Smooth muscle cell (in vitro differentiated cells): ENCODE data around the gene ZBTB7C. TPM values are rescaled to one million over a fixed set of nuclear protein-coding genes. Genes with fewer than 3 reads are reported as not detected.
A peak's percentile ranks its signal among the peaks of the same experiment; 100 is the strongest.

Experiments
- DNase-seq: peaks from one replicate; lab custom pipeline; 2025; ENCODE audit not compliant: unreplicated experiment; lab: John Stamatoyannopoulos, UW
- H2AFZ ChIP-seq: fragments of 200-600 bp; sonication (generic); 2 replicates; pipeline ENCODE4 v1.6.0; 2016; ENCODE audit warnings: antibody characterized with exemption, low read depth, mild to moderate bottlenecking
- H3F3A ChIP-seq: fragments of 200-600 bp; sonication (generic); 2 replicates; pipeline ENCODE4 v1.6.0; 2017; ENCODE audit warnings: antibody characterized with exemption, low read depth
- H3K27ac ChIP-seq: fragments of 200-600 bp; sonication (generic); 2 replicates; pipeline ENCODE4 v1.5.1; 2016; ENCODE audit warnings: low read depth, mild to moderate bottlenecking
- H3K27me3 ChIP-seq: fragments of 200-600 bp; sonication (generic); 2 replicates; pipeline ENCODE4 v1.6.1; 2016; ENCODE audit warnings: low read depth, mild to moderate bottlenecking
- H3K36me3 ChIP-seq: fragments of 200-600 bp; sonication (generic); 2 replicates; pipeline ENCODE4 v1.5.1; 2016; ENCODE audit warnings: low read depth
- H3K4me1 ChIP-seq: fragments of 200-600 bp; sonication (generic); 2 replicates; pipeline ENCODE4 v1.5.1; 2016; ENCODE audit warnings: low read depth
- H3K4me2 ChIP-seq: fragments of 200-600 bp; sonication (generic); 2 replicates; pipeline ENCODE4 v1.6.0; 2016; ENCODE audit warnings: mild to moderate bottlenecking
- H3K4me3 ChIP-seq: fragments of 200-600 bp; sonication (generic); 2 replicates; pipeline ENCODE4 v1.5.1; 2016; ENCODE audit warnings: mild to moderate bottlenecking
- H3K79me2 ChIP-seq: fragments of 200-600 bp; sonication (generic); 2 replicates; pipeline ENCODE4 v1.6.0; 2016; ENCODE audit warnings: low read depth, mild to moderate bottlenecking
- H3K9ac ChIP-seq: fragments of 200-600 bp; sonication (generic); 2 replicates; pipeline ENCODE4 v1.6.0; 2016; ENCODE audit warnings: low read depth
- H3K9me3 ChIP-seq: fragments of 200-600 bp; sonication (generic); replicated peaks from 2 replicates; pipeline ENCODE4 v1.5.1; 2016; ENCODE audit warnings: low read depth
- H4K20me1 ChIP-seq: fragments of 200-600 bp; sonication (generic); 2 replicates; pipeline ENCODE4 v1.6.0; 2016; ENCODE audit warnings: low read depth
- WGBS: methylation state at CpG from one replicate; pipeline ENCODE4 v1.1.7; 2016; ENCODE audit warnings: low lambda C conversion rate; 5-methylcytosine and 5-hydroxymethylcytosine counted together
- polyA plus RNA-seq: library from polyadenylated mRNA; unstranded; fragments of >200 nt; fragmentation: Nextera tagmentation; extraction: Ambion mirVana; gene quantifications from 2 replicates; pipeline ENCODE4 v1.2.1, GENCODE V29; 2016
- total RNA-seq: library from RNA; depleted of rRNA; stranded (reverse); fragments of >200 nt; gene quantifications from 2 replicates; pipeline ENCODE4 v1.2.3, GENCODE V29; 2014
- TF ChIP-seq, protein P1 (sequence below): fragments of 200-600 bp; sonication (generic); IDR thresholded peaks from 2 replicates; pipeline ENCODE4 v1.5.1; 2017; ENCODE audit warnings: borderline replicate concordance, mild to moderate bottlenecking, antibody characterized with exemption; ENCODE audit not compliant: insufficient read depth, poor library complexity, severe bottlenecking

ZBTB7C gene
- total and polyA plus RNA-seq, 2 experiments from 2014 or later, result 0.48 to 0.63 TPM

DNA sequence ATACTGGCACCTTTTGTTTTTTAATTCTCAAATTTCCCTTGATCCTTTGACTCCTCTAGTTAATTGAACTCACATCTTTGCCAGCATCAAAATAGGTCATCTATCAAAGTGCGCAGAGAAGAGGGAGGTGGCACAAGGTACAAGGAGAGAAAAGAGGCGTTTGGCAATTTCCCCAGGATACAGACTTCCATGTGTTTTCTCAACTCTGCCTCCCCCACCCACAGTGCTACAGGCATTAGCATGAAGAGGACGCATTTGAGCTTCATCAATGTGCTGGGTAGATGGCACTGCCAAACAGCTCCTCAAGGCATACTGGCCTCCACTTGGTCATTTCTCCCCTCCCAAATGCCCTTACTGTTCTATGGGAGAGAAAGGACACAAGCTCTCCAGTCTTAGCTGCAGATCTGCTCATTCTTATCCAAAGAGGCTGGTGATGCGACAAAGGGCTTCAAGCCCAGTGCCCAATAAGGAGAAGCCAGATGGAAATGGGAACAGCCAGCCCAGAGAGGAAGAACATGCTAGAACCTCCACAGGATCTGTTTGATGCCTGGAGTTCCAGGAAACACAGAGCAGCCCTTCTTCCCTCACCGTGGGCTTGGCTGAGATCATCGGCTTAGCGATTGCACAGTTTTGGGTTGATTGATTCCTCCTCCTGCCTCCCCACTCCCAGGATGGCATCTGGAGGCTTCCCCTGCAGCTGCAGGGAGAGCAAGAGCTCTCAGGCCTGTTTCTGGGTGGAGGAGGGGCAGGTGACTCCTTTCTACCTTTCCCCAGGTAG is 334.1 kb downstream of the ZBTB7C start:
- TF ChIP-seq, protein P1, sequence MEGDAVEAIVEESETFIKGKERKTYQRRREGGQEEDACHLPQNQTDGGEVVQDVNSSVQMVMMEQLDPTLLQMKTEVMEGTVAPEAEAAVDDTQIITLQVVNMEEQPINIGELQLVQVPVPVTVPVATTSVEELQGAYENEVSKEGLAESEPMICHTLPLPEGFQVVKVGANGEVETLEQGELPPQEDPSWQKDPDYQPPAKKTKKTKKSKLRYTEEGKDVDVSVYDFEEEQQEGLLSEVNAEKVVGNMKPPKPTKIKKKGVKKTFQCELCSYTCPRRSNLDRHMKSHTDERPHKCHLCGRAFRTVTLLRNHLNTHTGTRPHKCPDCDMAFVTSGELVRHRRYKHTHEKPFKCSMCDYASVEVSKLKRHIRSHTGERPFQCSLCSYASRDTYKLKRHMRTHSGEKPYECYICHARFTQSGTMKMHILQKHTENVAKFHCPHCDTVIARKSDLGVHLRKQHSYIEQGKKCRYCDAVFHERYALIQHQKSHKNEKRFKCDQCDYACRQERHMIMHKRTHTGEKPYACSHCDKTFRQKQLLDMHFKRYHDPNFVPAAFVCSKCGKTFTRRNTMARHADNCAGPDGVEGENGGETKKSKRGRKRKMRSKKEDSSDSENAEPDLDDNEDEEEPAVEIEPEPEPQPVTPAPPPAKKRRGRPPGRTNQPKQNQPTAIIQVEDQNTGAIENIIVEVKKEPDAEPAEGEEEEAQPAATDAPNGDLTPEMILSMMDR, result no peak
- Histone ChIP-seq H3K9ac (no peak overlapping the region), H3K9me3 (no peaks in the 10 kb centered on the region), H3K27ac (no peak overlapping the region), H3K4me3 (no peak overlapping the region), H3K27me3 (no peaks in the 10 kb centered on the region), H3F3A (no peaks in the 10 kb centered on the region), H3K36me3 (no peaks in the 10 kb centered on the region), H2AFZ (no peak overlapping the region), H3K79me2 (no peaks in the 10 kb centered on the region), H3K4me2 (no peak overlapping the region), H4K20me1 (no peaks in the 10 kb centered on the region), H3K4me1 (peaks cover 8% of the 10 kb centered on the region)
- 79% methylated on average over 7 of the region's 7 CpGs for WGBS
- DNase-seq, result no peak

- DNase-seq, result no peak
- WGBS, result 60% methylated on average over 15 of the region's 15 CpGs
These were observed 335.8 kb downstream of the ZBTB7C start for GRCh38 chr18:48073211-48073930.

GRCh38 chr18:48072428-48073204 is 336.6 kb downstream of the ZBTB7C start:
- no peak overlapping the region for H3K4me2 ChIP-seq
- TF ChIP-seq, protein P1, result no peak
- DNase-seq, result no peak

More at GRCh38 chr18:48073211-48073930, 335.8 kb downstream of the ZBTB7C start:
- no peak overlapping the region for H3K9ac ChIP-seq
- no peaks in the 10 kb centered on the region for H3F3A ChIP-seq
- H2AFZ ChIP-seq, result peak overlapping the region; percentile 1
- TF ChIP-seq, protein P1, result no peak
- H3K27ac ChIP-seq, result no peak overlapping the region
- H4K20me1 ChIP-seq, result no peaks in the 10 kb centered on the region
- H3K79me2 ChIP-seq, result no peaks in the 10 kb centered on the region
- H3K4me3 ChIP-seq, result no peak overlapping the region
- no peak overlapping the region for H3K4me2 ChIP-seq
- no peaks in the 10 kb centered on the region for H3K36me3 ChIP-seq
- no peaks in the 10 kb centered on the region for H3K27me3 ChIP-seq
- H3K9me3 ChIP-seq, result no peaks in the 10 kb centered on the region
- peaks cover 8% of the 10 kb centered on the region for H3K4me1 ChIP-seq

More at GRCh38 chr18:48072428-48073204, 336.6 kb downstream of the ZBTB7C start:
- H3F3A ChIP-seq, result no peaks in the 10 kb centered on the region
- 71% methylated on average over 18 of the region's 18 CpGs for WGBS
- H3K9me3 ChIP-seq, result no peaks in the 10 kb centered on the region
- H3K4me1 ChIP-seq, result peaks cover 8% of the 10 kb centered on the region
- no peaks in the 10 kb centered on the region for H3K36me3 ChIP-seq
- no peak overlapping the region for H3K9ac ChIP-seq
- H3K27ac ChIP-seq, result no peak overlapping the region
- no peaks in the 10 kb centered on the region for H3K79me2 ChIP-seq
- peak overlapping the region; percentile 1 for H2AFZ ChIP-seq
- H3K27me3 ChIP-seq, result no peaks in the 10 kb centered on the region
- H4K20me1 ChIP-seq, result no peaks in the 10 kb centered on the region
- H3K4me3 ChIP-seq, result no peak overlapping the region
